Lower lobe of right lung (tissue), 2 donors: ENCODE results near the gene BMP8A. TPM values are rescaled to one million over a fixed set of nuclear protein-coding genes. Genes with fewer than 3 reads are reported as not detected.

Experiments
- ATAC-seq, 2 donors: fragments of 200-7000 bp; cut with Tn5 transposase; one replicate each; pipeline ENCODE4 v1.9.1; 2020 to 2022; ENCODE audit warnings: mild to moderate bottlenecking in 2 of 2, moderate library complexity in 2 of 2
- DNase-seq: peaks from one replicate; pipeline ENCODE4 v3.0.0-alpha.2; 2020
- H3K27ac ChIP-seq: fragments of 200-600 bp; one replicate; pipeline ENCODE4 v1.8.0; 2022
- H3K27me3 ChIP-seq: fragments of 200-600 bp; one replicate; pipeline ENCODE4 v1.8.0; 2022; ENCODE audit warnings: low read depth
- H3K36me3 ChIP-seq: fragments of 200-600 bp; one replicate; pipeline ENCODE4 v1.8.0; 2022; ENCODE audit warnings: mild to moderate bottlenecking
- H3K4me1 ChIP-seq: fragments of 200-600 bp; one replicate; pipeline ENCODE4 v1.8.0; 2022
- H3K4me3 ChIP-seq: fragments of 200-600 bp; one replicate; pipeline ENCODE4 v1.8.0; 2022; ENCODE audit warnings: mild to moderate bottlenecking
- H3K9me3 ChIP-seq: fragments of 200-600 bp; one replicate; pipeline ENCODE4 v1.8.0; 2022
- intact Hi-C: fragments of 100-400 bp; cut with DNase I; formaldehyde crosslinking; loops from one replicate; pipeline ENCODE4 v1.11.0; 2022
- total RNA-seq: library from RNA; stranded (reverse); fragmentation: NEBNext Ultra II Directional; extraction: Animal tissue kit (Norgen Biotek cat#: 25700); gene quantifications from one replicate; pipeline ENCODE4 v1.2.1, GENCODE V29; 2021
- TF ChIP-seq, protein P1 (sequence below): fragments of 200-600 bp; IDR thresholded peaks from one replicate; pipeline ENCODE4 v1.8.0; 2022; ENCODE audit warnings: antibody characterized with exemption, mild to moderate bottlenecking
- donor health status: DM: no; HTN: yes; CAD: no; lungs with severe emphysema.

Gene BMP8A
- total RNA-seq, 1 donor from 2014 or later = not detected

GRCh38 chr1:39545531-39545930 lies 54.1 kb downstream of the BMP8A start:
- Histone ChIP-seq H3K4me3 (no peak overlapping the region), H3K9me3 (no peaks in the 10 kb centered on the region), H3K27ac (no peak overlapping the region), H3K27me3 (no peaks in the 10 kb centered on the region), H3K36me3 (peaks cover 52% of the 10 kb centered on the region), H3K4me1 (no peaks in the 10 kb centered on the region)
- no peak for DNase-seq
- TF ChIP-seq, protein P1, sequence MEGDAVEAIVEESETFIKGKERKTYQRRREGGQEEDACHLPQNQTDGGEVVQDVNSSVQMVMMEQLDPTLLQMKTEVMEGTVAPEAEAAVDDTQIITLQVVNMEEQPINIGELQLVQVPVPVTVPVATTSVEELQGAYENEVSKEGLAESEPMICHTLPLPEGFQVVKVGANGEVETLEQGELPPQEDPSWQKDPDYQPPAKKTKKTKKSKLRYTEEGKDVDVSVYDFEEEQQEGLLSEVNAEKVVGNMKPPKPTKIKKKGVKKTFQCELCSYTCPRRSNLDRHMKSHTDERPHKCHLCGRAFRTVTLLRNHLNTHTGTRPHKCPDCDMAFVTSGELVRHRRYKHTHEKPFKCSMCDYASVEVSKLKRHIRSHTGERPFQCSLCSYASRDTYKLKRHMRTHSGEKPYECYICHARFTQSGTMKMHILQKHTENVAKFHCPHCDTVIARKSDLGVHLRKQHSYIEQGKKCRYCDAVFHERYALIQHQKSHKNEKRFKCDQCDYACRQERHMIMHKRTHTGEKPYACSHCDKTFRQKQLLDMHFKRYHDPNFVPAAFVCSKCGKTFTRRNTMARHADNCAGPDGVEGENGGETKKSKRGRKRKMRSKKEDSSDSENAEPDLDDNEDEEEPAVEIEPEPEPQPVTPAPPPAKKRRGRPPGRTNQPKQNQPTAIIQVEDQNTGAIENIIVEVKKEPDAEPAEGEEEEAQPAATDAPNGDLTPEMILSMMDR = no peak
- ATAC-seq = no peak
- intact Hi-C loops = no loop called here

GRCh38 chr1:39554277-39554676 lies 62.8 kb downstream of the BMP8A start:
- intact Hi-C loops = no loop called here
- TF ChIP-seq, protein P1 = no peak
- Histone ChIP-seq H3K36me3 (peaks cover 11% of the 10 kb centered on the region), H3K9me3 (no peaks in the 10 kb centered on the region), H3K4me3 (no peak overlapping the region), H3K27ac (no peak overlapping the region), H3K4me1 (peaks cover 8% of the 10 kb centered on the region), H3K27me3 (no peaks in the 10 kb centered on the region)
- DNase-seq (no peak), ATAC-seq (no peak)

DNA sequence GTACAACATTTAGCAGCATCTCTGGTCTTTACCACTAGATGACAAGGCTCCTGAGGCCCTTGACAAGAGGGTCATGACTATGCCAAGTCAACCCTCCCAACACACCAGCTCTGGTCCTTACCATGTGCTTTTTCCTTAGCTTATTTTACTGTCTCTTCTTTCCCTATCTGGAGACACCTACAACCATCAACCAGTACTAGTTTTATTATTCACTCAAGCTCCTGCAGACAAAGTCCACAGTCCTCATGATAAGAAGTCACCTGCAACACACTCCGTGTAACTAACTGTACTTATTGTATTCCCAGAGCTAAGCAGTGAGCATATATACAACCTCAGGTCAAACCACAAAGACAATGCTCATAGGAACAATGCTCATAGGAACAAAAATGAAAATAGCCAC lies 69.8 kb downstream of the BMP8A start:
- peaks cover 65% of the 10 kb centered on the region for H3K36me3 ChIP-seq
- peaks cover 8% of the 10 kb centered on the region for H3K4me1 ChIP-seq
- H3K27ac ChIP-seq = no peak overlapping the region
- no peak for DNase-seq
- H3K9me3 ChIP-seq = no peaks in the 10 kb centered on the region
- no peak overlapping the region for H3K4me3 ChIP-seq
- TF ChIP-seq, protein P1 = no peak
- intact Hi-C loops = no loop called here
- no peak for ATAC-seq
- no peaks in the 10 kb centered on the region for H3K27me3 ChIP-seq

GRCh38 chr1:39562886-39563285 lies 71.5 kb downstream of the BMP8A start:
- Histone ChIP-seq H3K9me3 (no peaks in the 10 kb centered on the region), H3K4me3 (no peak overlapping the region), H3K27ac (no peak overlapping the region), H3K27me3 (no peaks in the 10 kb centered on the region), H3K36me3 (peaks cover 81% of the 10 kb centered on the region), H3K4me1 (peaks cover 8% of the 10 kb centered on the region)
- ATAC-seq = no peak
- DNase-seq = no peak
- TF ChIP-seq, protein P1 = no peak
- intact Hi-C loops = no loop called here

GRCh38 chr1:39563669-39564068 lies 72.2 kb downstream of the BMP8A start:
- intact Hi-C loops = no loop called here
- no peaks in the 10 kb centered on the region for H3K27me3 ChIP-seq
- no peak overlapping the region for H3K27ac ChIP-seq
- ATAC-seq = no peak
- no peak for DNase-seq
- no peaks in the 10 kb centered on the region for H3K9me3 ChIP-seq
- TF ChIP-seq, protein P1 = no peak
- H3K36me3 ChIP-seq = peaks cover 89% of the 10 kb centered on the region
- H3K4me1 ChIP-seq = peaks cover 4% of the 10 kb centered on the region
- no peak overlapping the region for H3K4me3 ChIP-seq

DNA sequence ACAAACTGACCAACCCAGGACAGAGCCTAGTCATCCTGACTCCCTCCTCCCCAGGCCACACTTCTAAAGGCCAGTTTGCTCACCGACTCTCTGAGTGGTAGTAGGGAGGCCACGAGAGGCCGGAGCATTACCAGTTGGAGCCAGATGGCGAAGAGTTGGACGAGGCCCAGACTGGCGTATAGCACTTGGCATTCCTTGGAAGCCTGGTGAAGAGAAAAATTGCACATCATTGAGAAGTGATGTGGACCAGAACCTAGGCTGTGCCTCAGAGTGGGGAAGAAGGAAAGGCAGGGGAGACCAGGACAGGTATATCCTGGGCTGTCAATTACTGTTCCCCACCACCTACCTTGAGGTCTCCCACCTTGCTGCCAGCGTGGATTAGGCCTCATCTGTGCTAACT lies 72.9 kb downstream of the BMP8A start:
- no peak overlapping the region for H3K27ac ChIP-seq
- intact Hi-C loops = no loop called here
- TF ChIP-seq, protein P1 = no peak
- ATAC-seq = no peak
- peaks cover 95% of the 10 kb centered on the region for H3K36me3 ChIP-seq
- DNase-seq = no peak
- no peak overlapping the region for H3K4me3 ChIP-seq
- no peaks in the 10 kb centered on the region for H3K27me3 ChIP-seq
- H3K4me1 ChIP-seq = no peaks in the 10 kb centered on the region
- no peaks in the 10 kb centered on the region for H3K9me3 ChIP-seq
